ENCODE data around the gene CDS1.

The CDS1 gene

GRCh38 chr4:84666439-84666838 is 83.5 kb downstream of the CDS1 start:
- TF ChIP-seq MAX (IDR thresholded peaks at IDR 0.05; ENCODE audit: low read depth, low read length) (no peak), CTCF (IDR thresholded peaks at IDR 0.05; ENCODE audit: low read depth, low read length) (no peak), MYC (IDR thresholded peaks at IDR 0.05; ENCODE audit: low read depth, low read length) (no peak), POLR2A (IDR thresholded peaks at IDR 0.05; ENCODE audit: extremely low read depth, insufficient read length) (no peak)
- no peak for DNase-seq (ENCODE audit: low read depth)
- H3K4me3 ChIP-seq (ENCODE audit: low read depth, low read length) = no peak overlapping the region

- DNase-seq (ENCODE audit: low read depth) = no peak
Observed at GRCh38 chr4:84669201-84669600, 86.3 kb downstream of the CDS1 start.

GRCh38 chr4:84672177-84672576 is 89.2 kb downstream of the CDS1 start:
- no peak overlapping the region for H3K4me3 ChIP-seq (ENCODE audit: low read depth, low read length)
- TF ChIP-seq POLR2A (IDR thresholded peaks at IDR 0.05; ENCODE audit: extremely low read depth, insufficient read length) (no peak), MAX (IDR thresholded peaks at IDR 0.05; ENCODE audit: low read depth, low read length) (no peak), CTCF (IDR thresholded peaks at IDR 0.05; ENCODE audit: low read depth, low read length) (no peak), MYC (IDR thresholded peaks at IDR 0.05; ENCODE audit: low read depth, low read length) (no peak)
- DNase-seq (ENCODE audit: low read depth) = no peak

More at GRCh38 chr4:84669201-84669600, 86.3 kb downstream of the CDS1 start:
- no peak for TF ChIP-seq MYC (IDR thresholded peaks at IDR 0.05; ENCODE audit: low read depth, low read length)
- H3K4me3 ChIP-seq (ENCODE audit: low read depth, low read length) = no peak overlapping the region

- DNase-seq (ENCODE audit: low read depth) = no peak
- TF ChIP-seq MYC (IDR thresholded peaks at IDR 0.05; ENCODE audit: low read depth, low read length) = no peak
- no peak for TF ChIP-seq MAX (IDR thresholded peaks at IDR 0.05; ENCODE audit: low read depth, low read length)
- no peak for TF ChIP-seq CTCF (IDR thresholded peaks at IDR 0.05; ENCODE audit: low read depth, low read length)
- TF ChIP-seq POLR2A (IDR thresholded peaks at IDR 0.05; ENCODE audit: extremely low read depth, insufficient read length) = no peak
- H3K4me3 ChIP-seq (ENCODE audit: low read depth, low read length) = no peak overlapping the region
Observed at GRCh38 chr4:84673475-84674240, 90.7 kb downstream of the CDS1 start.

- no peak for DNase-seq (ENCODE audit: low read depth)
- TF ChIP-seq MYC (IDR thresholded peaks at IDR 0.05; ENCODE audit: low read depth, low read length) (no peak), POLR2A (IDR thresholded peaks at IDR 0.05; ENCODE audit: extremely low read depth, insufficient read length) (no peak), CTCF (IDR thresholded peaks at IDR 0.05; ENCODE audit: low read depth, low read length) (no peak), MAX (IDR thresholded peaks at IDR 0.05; ENCODE audit: low read depth, low read length) (no peak)
- H3K4me3 ChIP-seq (ENCODE audit: low read depth, low read length) = no peak overlapping the region
Observed at GRCh38 chr4:84677093-84677492, 94.2 kb downstream of the CDS1 start.

GRCh38 chr4:84677995-84678394 is 95.1 kb downstream of the CDS1 start:
- no peak for TF ChIP-seq POLR2A (IDR thresholded peaks at IDR 0.05; ENCODE audit: extremely low read depth, insufficient read length)
- no peak for TF ChIP-seq MYC (IDR thresholded peaks at IDR 0.05; ENCODE audit: low read depth, low read length)
- TF ChIP-seq CTCF (IDR thresholded peaks at IDR 0.05; ENCODE audit: low read depth, low read length) = no peak
- no peak for TF ChIP-seq MAX (IDR thresholded peaks at IDR 0.05; ENCODE audit: low read depth, low read length)
- H3K4me3 ChIP-seq (ENCODE audit: low read depth, low read length) = no peak overlapping the region
- DNase-seq (ENCODE audit: low read depth) = no peak

Measured in NB4 (cell line).